MCF 10A (cell line): ENCODE measurements around the gene C4orf54. TPM values are rescaled to one million over a fixed set of nuclear protein-coding genes. Genes with fewer than 3 reads are reported as not detected.

ENCODE experiments used
- BruUV-seq: library from RNA; stranded (reverse); fragments of 400-500 nt; replicated peaks from 2 replicates; lab custom pipeline; 2021; lab: Mats Ljungman, UMichigan
- CTCF ChIA-PET: fragments of 300-600 bp; sonication (Branson Sonifier 250); formaldehyde crosslinking; extraction: SDS; loops from one replicate; lab custom pipeline; 2021; ENCODE audit warnings: antibody characterized with exemption, inconsistent platforms; lab: Yijun Ruan, JAX
- POLR2A ChIA-PET: fragments of 300-600, 350-650 bp; sonication (Branson Sonifier 250); formaldehyde crosslinking; extraction: SDS; loops from one replicate; lab custom pipeline; 2020; ENCODE audit warnings: antibody characterized with exemption, inconsistent platforms; lab: Yijun Ruan, JAX
- DNase-seq: peaks from one replicate; pipeline ENCODE4 v3.0.0-alpha.2; 2018; ENCODE audit not compliant: unreplicated experiment
- H3K27ac Mint-ChIP-seq: one replicate; pipeline ENCODE4 v1.8.0; 2022; ENCODE audit warnings: mild to moderate bottlenecking, low read depth, mixed read lengths; ENCODE audit not compliant: unreplicated experiment
- H3K27me3 Mint-ChIP-seq: one replicate; pipeline ENCODE4 v1.8.0; 2022; ENCODE audit warnings: mixed read lengths; ENCODE audit not compliant: insufficient read depth, unreplicated experiment
- H3K36me3 Mint-ChIP-seq: one replicate; pipeline ENCODE4 v1.8.0; 2022; ENCODE audit warnings: mild to moderate bottlenecking, moderate library complexity, mixed read lengths; ENCODE audit not compliant: insufficient read depth, unreplicated experiment
- H3K4me1 Mint-ChIP-seq: one replicate; pipeline ENCODE4 v1.8.0; 2022; ENCODE audit warnings: mixed read lengths; ENCODE audit not compliant: insufficient read depth, unreplicated experiment
- H3K4me3 Mint-ChIP-seq: one replicate; pipeline ENCODE4 v1.8.0; 2022; ENCODE audit warnings: mild to moderate bottlenecking, moderate library complexity, mixed read lengths; ENCODE audit not compliant: unreplicated experiment
- H3K9me3 Mint-ChIP-seq: one replicate; pipeline ENCODE4 v1.8.0; 2022; ENCODE audit warnings: mixed read lengths; ENCODE audit not compliant: unreplicated experiment
- intact Hi-C: fragments of 100-400 bp; cut with micrococcal nuclease; formaldehyde crosslinking; loops from 2 replicates; pipeline ENCODE4 v1.14.1; 2022
- total RNA-seq: library from RNA; stranded (reverse); gene quantifications from 2 replicates; pipeline ENCODE4 v1.2.3, GENCODE V29; 2022
- TF ChIP-seq, protein P1 (sequence below): fragments of 200-600 bp; IDR thresholded peaks from one replicate; pipeline ENCODE4 v1.8.0; 2022; ENCODE audit warnings: antibody characterized with exemption, mild to moderate bottlenecking; ENCODE audit not compliant: unreplicated experiment

Gene C4orf54
- total RNA-seq, 1 experiment from 2014 or later: not detected

- H3K4me1 Mint-ChIP-seq: peaks cover 12% of the 10 kb centered on the region
- no peak overlapping the region for H3K27ac Mint-ChIP-seq
- peak; percentile 48 for DNase-seq
- H3K9me3 Mint-ChIP-seq: no peaks in the 10 kb centered on the region
- POLR2A ChIA-PET: interaction anchor here (0.6 to 0.9 kb wide), 3 partner anchors 17 to 181 kb away, joined by 3 to 4 read pairs (median 4); partner anchors contain the start of gene DAPP1
- intact Hi-C loops: no loop called here
- CTCF ChIA-PET: interaction anchor here (1.0 kb wide), 1 partner anchor 176 kb away, joined by 3 read pairs; no protein-coding TSS in a partner anchor
- TF ChIP-seq, protein P1, sequence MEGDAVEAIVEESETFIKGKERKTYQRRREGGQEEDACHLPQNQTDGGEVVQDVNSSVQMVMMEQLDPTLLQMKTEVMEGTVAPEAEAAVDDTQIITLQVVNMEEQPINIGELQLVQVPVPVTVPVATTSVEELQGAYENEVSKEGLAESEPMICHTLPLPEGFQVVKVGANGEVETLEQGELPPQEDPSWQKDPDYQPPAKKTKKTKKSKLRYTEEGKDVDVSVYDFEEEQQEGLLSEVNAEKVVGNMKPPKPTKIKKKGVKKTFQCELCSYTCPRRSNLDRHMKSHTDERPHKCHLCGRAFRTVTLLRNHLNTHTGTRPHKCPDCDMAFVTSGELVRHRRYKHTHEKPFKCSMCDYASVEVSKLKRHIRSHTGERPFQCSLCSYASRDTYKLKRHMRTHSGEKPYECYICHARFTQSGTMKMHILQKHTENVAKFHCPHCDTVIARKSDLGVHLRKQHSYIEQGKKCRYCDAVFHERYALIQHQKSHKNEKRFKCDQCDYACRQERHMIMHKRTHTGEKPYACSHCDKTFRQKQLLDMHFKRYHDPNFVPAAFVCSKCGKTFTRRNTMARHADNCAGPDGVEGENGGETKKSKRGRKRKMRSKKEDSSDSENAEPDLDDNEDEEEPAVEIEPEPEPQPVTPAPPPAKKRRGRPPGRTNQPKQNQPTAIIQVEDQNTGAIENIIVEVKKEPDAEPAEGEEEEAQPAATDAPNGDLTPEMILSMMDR: no peak
- H3K36me3 Mint-ChIP-seq: no peaks in the 10 kb centered on the region
- H3K4me3 Mint-ChIP-seq: no peak overlapping the region
- BruUV-seq: no TSS peak
- no peaks in the 10 kb centered on the region for H3K27me3 Mint-ChIP-seq
These were observed 22.0 kb downstream of the C4orf54 start for GRCh38 chr4:99635601-99636000.

GRCh38 chr4:99634742-99635360 is 22.8 kb downstream of the C4orf54 start:
- DNase-seq: no peak
- POLR2A ChIA-PET: no interaction called here
- no TSS peak for BruUV-seq

GRCh38 chr4:99633772-99634171 is 23.9 kb downstream of the C4orf54 start:
- peaks cover 12% of the 10 kb centered on the region for H3K4me1 Mint-ChIP-seq
- H3K36me3 Mint-ChIP-seq: no peaks in the 10 kb centered on the region
- POLR2A ChIA-PET: interaction anchor here (0.7 to 1.5 kb wide), 12 partner anchors 14 to 261 kb away, joined by 3 to 7 read pairs (median 4); partner anchors contain the start of genes DAPP1, LAMTOR3 and TRMT10A
- CTCF ChIA-PET: interaction anchor here (0.6 to 1.0 kb wide), 4 partner anchors 10 to 174 kb away, joined by 3 to 4 read pairs (median 4); no protein-coding TSS in a partner anchor
- no peaks in the 10 kb centered on the region for H3K9me3 Mint-ChIP-seq
- no peak overlapping the region for H3K4me3 Mint-ChIP-seq
- peak overlapping the region; percentile 25 for H3K27ac Mint-ChIP-seq
- TF ChIP-seq, protein P1: no peak
- intact Hi-C loops: no loop called here
- no TSS peak for BruUV-seq
- peak; percentile 95 for DNase-seq
- H3K27me3 Mint-ChIP-seq: no peaks in the 10 kb centered on the region

More at GRCh38 chr4:99634742-99635360, 22.8 kb downstream of the C4orf54 start:
- Mint-ChIP-seq H3K4me1 (peaks cover 12% of the 10 kb centered on the region), H3K9me3 (no peaks in the 10 kb centered on the region), H3K27ac (no peak overlapping the region), H3K27me3 (no peaks in the 10 kb centered on the region), H3K4me3 (no peak overlapping the region), H3K36me3 (no peaks in the 10 kb centered on the region)
- CTCF ChIA-PET: interaction anchor here (0.6 to 0.7 kb wide), 2 partner anchors 250 to 692 kb away, joined by 3 to 4 read pairs; no protein-coding TSS in a partner anchor
- TF ChIP-seq, protein P1: no peak
- intact Hi-C loops: no loop called here

DNA sequence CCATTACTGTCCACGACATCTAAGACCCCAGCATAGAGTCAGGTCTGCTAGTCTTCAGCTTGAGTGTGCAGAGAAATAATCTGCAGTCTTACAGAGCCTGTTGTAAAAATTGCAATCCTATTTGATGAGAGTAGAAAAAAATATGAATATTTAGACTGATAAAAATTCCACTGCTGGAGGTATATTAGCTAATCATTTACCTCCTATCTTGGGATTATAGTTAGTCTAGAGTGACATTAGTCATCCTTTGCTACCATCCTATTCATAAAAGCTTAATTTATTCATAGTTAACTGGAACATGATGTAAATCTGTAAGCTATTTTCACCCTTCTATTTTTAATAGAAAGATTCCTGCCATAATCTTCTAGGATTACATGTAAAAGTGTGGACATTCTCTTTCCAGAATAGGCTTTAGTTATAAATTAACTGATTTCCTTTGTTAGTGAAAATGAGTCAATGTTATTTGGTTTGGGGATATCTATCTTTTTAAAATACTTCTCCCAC is 26.7 kb downstream of the C4orf54 start:
- H3K9me3 Mint-ChIP-seq: no peaks in the 10 kb centered on the region
- BruUV-seq: no TSS peak

More for the DNA sequence above, 26.7 kb downstream of the C4orf54 start:
- intact Hi-C loops: no loop called here
- CTCF ChIA-PET: interaction anchor here (0.6 to 1.1 kb wide), 3 partner anchors 9 to 228 kb away, joined by 3 to 4 read pairs (median 3); no protein-coding TSS in a partner anchor
- no peaks in the 10 kb centered on the region for H3K27me3 Mint-ChIP-seq
- no peak overlapping the region for H3K27ac Mint-ChIP-seq
- H3K36me3 Mint-ChIP-seq: no peaks in the 10 kb centered on the region
- H3K4me1 Mint-ChIP-seq: peaks cover 12% of the 10 kb centered on the region
- no peak for DNase-seq
- no peak overlapping the region for H3K4me3 Mint-ChIP-seq
- POLR2A ChIA-PET: interaction anchor here (0.9 to 2.1 kb wide), 2 partner anchors 92 to 185 kb away, joined by 3 to 5 read pairs; partner anchors contain the start of gene DAPP1
- TF ChIP-seq, protein P1: no peak
